Neural cell (in vitro differentiated cells): ENCODE data around the gene GPSM1. TPM values are rescaled to one million over a fixed set of nuclear protein-coding genes. Genes with fewer than 3 reads are reported as not detected.

ENCODE experiments used
- H2AFZ ChIP-seq: fragments of 200-600, 300-800 bp; sonication (generic), shearing (Covaris generic); 2 replicates; pipeline ENCODE4 v1.6.0; 2014; ENCODE audit warnings: low read depth, mild to moderate bottlenecking, antibody characterized with exemption, low read length, moderate library complexity
- H3F3A ChIP-seq: fragments of 200-600 bp; shearing (Covaris generic); 2 replicates; pipeline ENCODE4 v1.6.1; 2016; ENCODE audit warnings: mild to moderate bottlenecking, moderate library complexity, mixed read lengths, antibody characterized with exemption, low read length; ENCODE audit not compliant: insufficient read depth, poor library complexity, severe bottlenecking
- H3K27ac ChIP-seq: fragments of 200-600, 300-800 bp; sonication (generic), shearing (Covaris generic); 2 replicates; pipeline ENCODE4 v1.5.1; 2014; ENCODE audit warnings: mild to moderate bottlenecking, low read length, moderate library complexity
- H3K27me3 ChIP-seq: fragments of 300-800, 200-600 bp; sonication (generic), shearing (Covaris generic); 2 replicates; pipeline ENCODE4 v1.6.0; 2014; ENCODE audit warnings: mild to moderate bottlenecking, low read depth, low read length, moderate library complexity; ENCODE audit not compliant: insufficient read depth
- H3K36me3 ChIP-seq: fragments of 300-800, 200-600 bp; sonication (generic), shearing (Covaris generic); 2 replicates; pipeline ENCODE4 v1.5.1; 2014; ENCODE audit warnings: mild to moderate bottlenecking, antibody characterized with exemption, low read length, moderate library complexity; ENCODE audit not compliant: insufficient read depth
- H3K4me2 ChIP-seq: fragments of 300-800, 200-600 bp; sonication (generic), shearing (Covaris generic); 2 replicates; pipeline ENCODE4 v1.6.0; 2014; ENCODE audit warnings: mild to moderate bottlenecking, low read length
- H3K4me3 ChIP-seq: fragments of 300-800, 200-600 bp; sonication (generic), shearing (Covaris generic); 2 replicates; pipeline ENCODE4 v1.5.1; 2014; ENCODE audit warnings: mild to moderate bottlenecking, low read length, moderate library complexity
- H3K79me2 ChIP-seq: fragments of 200-600 bp; shearing (Covaris generic); replicated peaks from 2 replicates; pipeline ENCODE4 v1.6.0; 2014; ENCODE audit warnings: mild to moderate bottlenecking, low read length, moderate library complexity; ENCODE audit not compliant: insufficient read depth
- H3K9ac ChIP-seq: fragments of 300-800, 200-600 bp; sonication (generic), shearing (Covaris generic); 2 replicates; pipeline ENCODE4 v1.6.1; 2016; ENCODE audit warnings: mild to moderate bottlenecking, low read length, mixed read lengths
- H3K9me2 ChIP-seq: fragments of 200-600 bp; shearing (Covaris generic); 2 replicates; pipeline ENCODE4 v1.6.1; 2016; ENCODE audit warnings: mild to moderate bottlenecking, low read length, mixed read lengths; ENCODE audit not compliant: insufficient read depth
- H3K9me3 ChIP-seq: fragments of 200-600, 300-800 bp; sonication (generic), shearing (Covaris generic); 2 replicates; pipeline ENCODE4 v1.6.1; 2016; ENCODE audit warnings: mild to moderate bottlenecking, mixed run types, low read length, moderate library complexity, mixed read lengths
- H4K20me1 ChIP-seq: fragments of 200-600 bp; shearing (Covaris generic); 2 replicates; pipeline ENCODE4 v1.6.1; 2016; ENCODE audit warnings: mild to moderate bottlenecking, mixed run types; ENCODE audit not compliant: insufficient read depth
- EP300 ChIP-seq: fragments of 450-650 bp; conservative IDR thresholded peaks from 2 replicates; pipeline ENCODE4 v1.6.1; 2014; ENCODE audit warnings: antibody characterized with exemption, mild to moderate bottlenecking, moderate library complexity; ENCODE audit not compliant: poor library complexity, severe bottlenecking
- EZH2 ChIP-seq: fragments of 200-600, 300-800 bp; shearing (Covaris generic), sonication (generic); IDR thresholded peaks from 2 replicates; pipeline ENCODE4 v1.6.1; 2014; ENCODE audit warnings: antibody characterized with exemption, low read length, borderline replicate concordance, mild to moderate bottlenecking; ENCODE audit not compliant: insufficient read depth, poor library complexity, severe bottlenecking
- MXI1 ChIP-seq: fragments of 450-650 bp; conservative IDR thresholded peaks from 2 replicates; pipeline ENCODE4 v1.6.1; 2014; ENCODE audit warnings: antibody characterized with exemption, mild to moderate bottlenecking; ENCODE audit not compliant: poor library complexity, severe bottlenecking
- POLR2AphosphoS5 ChIP-seq: IDR thresholded peaks from 2 replicates; pipeline ENCODE4 v1.6.1; 2012
- RAD21 ChIP-seq: fragments of 450-650 bp; conservative IDR thresholded peaks from 2 replicates; pipeline ENCODE4 v1.6.1; 2014; ENCODE audit warnings: antibody characterized with exemption, mild to moderate bottlenecking, moderate library complexity
- SMC3 ChIP-seq: fragments of 450-650 bp; conservative IDR thresholded peaks from 2 replicates; pipeline ENCODE4 v1.6.1; 2014; ENCODE audit warnings: antibody characterized with exemption, mild to moderate bottlenecking, moderate library complexity; ENCODE audit not compliant: poor library complexity
- TAF1 ChIP-seq: IDR thresholded peaks from 2 replicates; pipeline ENCODE4 v1.6.1; 2012; ENCODE audit warnings: low read depth
- polyA plus RNA-seq: library from polyadenylated mRNA; depleted of rRNA; stranded (reverse); fragments of >200 nt; gene quantifications from 2 replicates; pipeline ENCODE4 v1.2.3, GENCODE V29; 2014
- TF ChIP-seq, protein P1 (sequence below): fragments of 450-650 bp; IDR thresholded peaks from 2 replicates; pipeline ENCODE4 v1.5.1; 2014; ENCODE audit warnings: antibody characterized with exemption, mild to moderate bottlenecking, moderate library complexity; ENCODE audit not compliant: poor library complexity, severe bottlenecking
- TF ChIP-seq, protein P2 (sequence below): IDR thresholded peaks from 2 replicates; pipeline ENCODE4 v1.6.1; 2012; ENCODE audit warnings: borderline replicate concordance

GPSM1 gene
- polyA plus RNA-seq, 1 donor from 2014 or later, result 117 TPM

DNA sequence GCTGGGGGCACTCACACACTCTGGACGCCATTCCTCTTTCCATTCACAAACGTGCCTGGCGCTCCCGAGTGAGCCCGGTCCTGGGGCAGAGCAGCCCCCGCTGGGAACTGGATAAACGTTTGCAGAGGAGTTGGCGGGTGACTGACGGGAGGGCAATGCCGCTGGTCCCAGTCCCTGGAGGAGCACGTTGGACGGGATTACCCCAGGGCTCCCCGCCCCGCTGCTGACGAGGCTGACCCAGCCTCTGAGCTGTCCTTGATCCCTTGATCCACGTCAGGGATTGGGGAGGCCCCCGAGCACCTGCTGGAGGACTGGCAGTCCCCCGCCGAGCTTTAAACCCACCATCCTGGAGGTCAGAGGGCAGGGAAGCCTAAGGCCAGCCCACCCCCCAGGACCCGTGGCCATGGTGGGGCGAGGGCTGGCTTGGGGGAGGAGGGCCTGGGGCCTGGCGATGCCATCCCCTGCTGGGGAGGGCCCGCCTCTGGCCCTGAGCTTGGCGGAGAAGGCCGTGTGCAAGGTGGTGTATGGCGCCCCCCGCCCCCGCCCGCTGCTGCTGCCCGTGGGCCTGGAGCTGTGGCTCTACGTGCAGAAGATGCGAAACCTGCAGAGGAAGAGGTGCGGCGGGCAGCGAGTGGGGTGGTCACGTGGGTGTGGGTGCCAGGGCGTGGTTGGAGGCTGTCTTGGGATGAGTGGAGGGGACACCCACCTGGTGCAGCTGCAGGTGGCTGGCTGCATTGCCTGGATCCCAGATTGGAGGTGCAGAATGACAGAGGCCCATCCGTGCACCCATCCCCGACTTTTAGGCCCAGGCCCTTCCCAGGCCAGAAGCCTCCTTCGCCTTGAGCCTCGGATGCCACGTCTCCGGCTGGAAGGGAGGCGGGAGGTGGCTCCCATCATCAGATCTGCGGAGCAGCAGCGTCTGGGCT lies 4.5 kb downstream of the GPSM1 start:
- Histone ChIP-seq H3K27ac (no peak overlapping the region), H3K79me2 (peaks cover 29% of the 10 kb centered on the region), H3K9me3 (no peaks in the 10 kb centered on the region), H3F3A (no peaks in the 10 kb centered on the region), H2AFZ (no peak overlapping the region), H3K4me2 (no peak overlapping the region), H4K20me1 (no peaks in the 10 kb centered on the region), H3K9ac (no peak overlapping the region), H3K27me3 (no peaks in the 10 kb centered on the region), H3K36me3 (no peaks in the 10 kb centered on the region), H3K4me3 (no peak overlapping the region), H3K9me2 (no peaks in the 10 kb centered on the region)
- TF ChIP-seq, protein P1, sequence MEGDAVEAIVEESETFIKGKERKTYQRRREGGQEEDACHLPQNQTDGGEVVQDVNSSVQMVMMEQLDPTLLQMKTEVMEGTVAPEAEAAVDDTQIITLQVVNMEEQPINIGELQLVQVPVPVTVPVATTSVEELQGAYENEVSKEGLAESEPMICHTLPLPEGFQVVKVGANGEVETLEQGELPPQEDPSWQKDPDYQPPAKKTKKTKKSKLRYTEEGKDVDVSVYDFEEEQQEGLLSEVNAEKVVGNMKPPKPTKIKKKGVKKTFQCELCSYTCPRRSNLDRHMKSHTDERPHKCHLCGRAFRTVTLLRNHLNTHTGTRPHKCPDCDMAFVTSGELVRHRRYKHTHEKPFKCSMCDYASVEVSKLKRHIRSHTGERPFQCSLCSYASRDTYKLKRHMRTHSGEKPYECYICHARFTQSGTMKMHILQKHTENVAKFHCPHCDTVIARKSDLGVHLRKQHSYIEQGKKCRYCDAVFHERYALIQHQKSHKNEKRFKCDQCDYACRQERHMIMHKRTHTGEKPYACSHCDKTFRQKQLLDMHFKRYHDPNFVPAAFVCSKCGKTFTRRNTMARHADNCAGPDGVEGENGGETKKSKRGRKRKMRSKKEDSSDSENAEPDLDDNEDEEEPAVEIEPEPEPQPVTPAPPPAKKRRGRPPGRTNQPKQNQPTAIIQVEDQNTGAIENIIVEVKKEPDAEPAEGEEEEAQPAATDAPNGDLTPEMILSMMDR, result no peak
- no peak for TF ChIP-seq RAD21
- TF ChIP-seq, protein P2, sequence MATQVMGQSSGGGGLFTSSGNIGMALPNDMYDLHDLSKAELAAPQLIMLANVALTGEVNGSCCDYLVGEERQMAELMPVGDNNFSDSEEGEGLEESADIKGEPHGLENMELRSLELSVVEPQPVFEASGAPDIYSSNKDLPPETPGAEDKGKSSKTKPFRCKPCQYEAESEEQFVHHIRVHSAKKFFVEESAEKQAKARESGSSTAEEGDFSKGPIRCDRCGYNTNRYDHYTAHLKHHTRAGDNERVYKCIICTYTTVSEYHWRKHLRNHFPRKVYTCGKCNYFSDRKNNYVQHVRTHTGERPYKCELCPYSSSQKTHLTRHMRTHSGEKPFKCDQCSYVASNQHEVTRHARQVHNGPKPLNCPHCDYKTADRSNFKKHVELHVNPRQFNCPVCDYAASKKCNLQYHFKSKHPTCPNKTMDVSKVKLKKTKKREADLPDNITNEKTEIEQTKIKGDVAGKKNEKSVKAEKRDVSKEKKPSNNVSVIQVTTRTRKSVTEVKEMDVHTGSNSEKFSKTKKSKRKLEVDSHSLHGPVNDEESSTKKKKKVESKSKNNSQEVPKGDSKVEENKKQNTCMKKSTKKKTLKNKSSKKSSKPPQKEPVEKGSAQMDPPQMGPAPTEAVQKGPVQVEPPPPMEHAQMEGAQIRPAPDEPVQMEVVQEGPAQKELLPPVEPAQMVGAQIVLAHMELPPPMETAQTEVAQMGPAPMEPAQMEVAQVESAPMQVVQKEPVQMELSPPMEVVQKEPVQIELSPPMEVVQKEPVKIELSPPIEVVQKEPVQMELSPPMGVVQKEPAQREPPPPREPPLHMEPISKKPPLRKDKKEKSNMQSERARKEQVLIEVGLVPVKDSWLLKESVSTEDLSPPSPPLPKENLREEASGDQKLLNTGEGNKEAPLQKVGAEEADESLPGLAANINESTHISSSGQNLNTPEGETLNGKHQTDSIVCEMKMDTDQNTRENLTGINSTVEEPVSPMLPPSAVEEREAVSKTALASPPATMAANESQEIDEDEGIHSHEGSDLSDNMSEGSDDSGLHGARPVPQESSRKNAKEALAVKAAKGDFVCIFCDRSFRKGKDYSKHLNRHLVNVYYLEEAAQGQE, result no peak
- TF ChIP-seq POLR2AphosphoS5, result no peak
- TF ChIP-seq EP300, result no peak
- TF ChIP-seq MXI1, result no peak
- TF ChIP-seq EZH2, result no peak
- no peak for TF ChIP-seq SMC3
- no peak for TF ChIP-seq TAF1

DNA sequence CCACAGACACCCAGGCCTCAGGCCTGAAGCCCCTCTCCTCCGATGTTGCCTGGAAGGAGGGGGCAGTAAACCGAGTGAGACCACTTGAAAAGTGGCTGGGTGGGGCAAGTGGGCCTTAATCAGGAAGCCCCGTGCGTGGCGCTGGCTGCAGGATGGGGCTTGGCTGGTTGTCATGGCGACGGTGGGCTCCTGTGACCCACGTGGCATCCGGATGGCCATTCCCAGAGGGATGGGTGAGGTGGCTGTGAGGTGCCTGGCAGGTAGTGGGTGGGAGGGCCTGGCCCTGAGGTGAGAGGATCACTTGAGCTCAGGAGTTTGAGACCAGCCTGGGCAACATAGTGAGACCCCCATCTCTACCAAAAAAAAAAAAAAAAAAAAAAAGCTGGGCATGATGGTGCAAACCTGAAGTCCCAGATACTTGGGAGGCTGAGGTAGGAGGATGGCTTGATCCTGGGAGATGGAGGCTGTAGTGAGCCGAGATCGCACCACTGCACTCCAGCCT lies 5.2 kb downstream of the GPSM1 start:
- no peaks in the 10 kb centered on the region for H3K27me3 ChIP-seq
- no peaks in the 10 kb centered on the region for H3K9me2 ChIP-seq
- no peak overlapping the region for H2AFZ ChIP-seq
- no peaks in the 10 kb centered on the region for H3F3A ChIP-seq
- H4K20me1 ChIP-seq, result no peaks in the 10 kb centered on the region
- no peak overlapping the region for H3K9ac ChIP-seq
- no peak overlapping the region for H3K4me2 ChIP-seq
- H3K79me2 ChIP-seq, result peaks cover 29% of the 10 kb centered on the region
- no peaks in the 10 kb centered on the region for H3K36me3 ChIP-seq
- H3K27ac ChIP-seq, result no peak overlapping the region
- TF ChIP-seq EP300 (no peak), POLR2AphosphoS5 (no peak), TAF1 (no peak), RAD21 (no peak), SMC3 (no peak), MXI1 (no peak), EZH2 (no peak)
- TF ChIP-seq, protein P2, result no peak
- TF ChIP-seq, protein P1, result no peak
- H3K4me3 ChIP-seq, result no peak overlapping the region
- H3K9me3 ChIP-seq, result no peaks in the 10 kb centered on the region
